ENCODE results near the gene RBM27. TPM values are rescaled to one million over a fixed set of nuclear protein-coding genes. Genes with fewer than 3 reads are reported as not detected.

RBM27 gene
- polyA plus RNA-seq, 1 donor, result 15.9 TPM

Other genes starting within 250 kb of the RBM27 start
- 0.73 TPM for gene PLAC8L1, start 98.0 kb upstream of the RBM27 start, polyA plus RNA-seq (ENCODE audit: insufficient read length)
- gene LARS1, start 21.0 kb upstream of the RBM27 start, polyA plus RNA-seq (ENCODE audit: insufficient read length), result 103 TPM
- 0.05 TPM for gene POU4F3, start 135.2 kb downstream of the RBM27 start, polyA plus RNA-seq (ENCODE audit: insufficient read length)
- gene TCERG1, start 243.7 kb downstream of the RBM27 start, polyA plus RNA-seq (ENCODE audit: insufficient read length), result 65.9 TPM

Measured in forelimb muscle (tissue), 1 donor.